HG02763 (cell line): ENCODE measurements around the gene PACSIN2.
"Not testable (repeated sequence)": the region's sequence is repeated elsewhere in the genome, so short reads cannot be mapped to it uniquely, and the experiment has no call there.

Source experiments
- ATAC-seq: cut with Tn5 transposase; IDR thresholded peaks from one replicate; pipeline ENCODE4 v1.9.1; 2021; ENCODE audit warnings: mild to moderate bottlenecking, moderate library complexity; ENCODE audit not compliant: unreplicated experiment

Gene PACSIN2

GRCh38 chr22:43012390-43012789 is 2.6 kb downstream of the PACSIN2 start:
- ATAC-seq: no peak

- no peak for ATAC-seq
Measured at GRCh38 chr22:43011079-43011478, 3.9 kb downstream of the PACSIN2 start.

GRCh38 chr22:43009444-43009843 is 5.5 kb downstream of the PACSIN2 start:
- no peak for ATAC-seq

- ATAC-seq: no peak
Measured at GRCh38 chr22:43008921-43009320, 6.0 kb downstream of the PACSIN2 start.

GRCh38 chr22:43008509-43008908 is 6.4 kb downstream of the PACSIN2 start:
- ATAC-seq: no peak

- no peak for ATAC-seq
Measured at GRCh38 chr22:43007519-43008102, 7.3 kb downstream of the PACSIN2 start.

GRCh38 chr22:43006753-43007152 is 8.2 kb downstream of the PACSIN2 start:
- ATAC-seq: no peak

- no peak for ATAC-seq
Measured at GRCh38 chr22:43006016-43006505, 8.9 kb downstream of the PACSIN2 start.

- ATAC-seq: no peak
Measured at GRCh38 chr22:43005106-43005505, 9.8 kb downstream of the PACSIN2 start.

- no peak for ATAC-seq
Measured at GRCh38 chr22:43004362-43005035, 10.4 kb downstream of the PACSIN2 start.

- ATAC-seq: no peak
Measured at GRCh38 chr22:43002202-43002586, 12.8 kb downstream of the PACSIN2 start.

- ATAC-seq: no peak
Measured at GRCh38 chr22:43001271-43002201, 13.4 kb downstream of the PACSIN2 start.

GRCh38 chr22:43000441-43001175 is 14.3 kb downstream of the PACSIN2 start:
- no peak for ATAC-seq

- no peak for ATAC-seq
Measured at GRCh38 chr22:42997582-42998090, 17.3 kb downstream of the PACSIN2 start.

- ATAC-seq: no peak
Measured at GRCh38 chr22:42996646-42997365, 18.1 kb downstream of the PACSIN2 start.

- ATAC-seq: not testable (repeated sequence)
Measured at GRCh38 chr22:42995654-42996053, 19.3 kb downstream of the PACSIN2 start.

- no peak for ATAC-seq
Measured at GRCh38 chr22:42994917-42995562, 19.9 kb downstream of the PACSIN2 start.

GRCh38 chr22:42994276-42994916 is 20.6 kb downstream of the PACSIN2 start:
- no peak for ATAC-seq

- no peak for ATAC-seq
Measured at GRCh38 chr22:42993651-42994275, 21.2 kb downstream of the PACSIN2 start.
